Upper lobe of left lung (tissue), 6 donors: ENCODE measurements around the gene MAP3K12. TPM values are rescaled to one million over a fixed set of nuclear protein-coding genes. Genes with fewer than 3 reads are reported as not detected.
"Not testable (repeated sequence)": the region's sequence is repeated elsewhere in the genome, so short reads cannot be mapped to it uniquely, and the experiment has no call there.

Source experiments
- ATAC-seq, 2 donors: fragments of 200-7000 bp; cut with Tn5 transposase; one replicate each; pipeline ENCODE4 v1.9.1; 2022; ENCODE audit warnings: mild to moderate bottlenecking in 2 of 2, moderate library complexity in 2 of 2; ENCODE audit not compliant: low FRiP score in 2 of 2
- DNase-seq, 2 donors: peaks; one replicate each; pipeline ENCODE4 v3.0.0-alpha.2; 2019 to 2020
- H3K27ac ChIP-seq, 4 donors: fragments of 200-600 bp; sonication (generic); one replicate each; pipeline ENCODE4 v1.5.1; 2016 to 2019
- H3K27me3 ChIP-seq, 4 donors: fragments of 200-600 bp; sonication (generic); one replicate each; pipeline ENCODE4 v1.5.1; 2017 to 2019
- H3K36me3 ChIP-seq, 4 donors: fragments of 200-600 bp; sonication (generic); one replicate each; pipeline ENCODE4 v1.5.1; 2016 to 2019
- H3K4me1 ChIP-seq, 4 donors: fragments of 200-600 bp; sonication (generic); one replicate each; pipeline ENCODE4 v1.5.1; 2018 to 2019
- H3K4me3 ChIP-seq, 4 donors: fragments of 200-600 bp; sonication (generic); one replicate each; pipeline ENCODE4 v1.5.1; 2017 to 2019; ENCODE audit warnings: mild to moderate bottlenecking in 2 of 4, moderate library complexity in 1 of 4
- H3K9me3 ChIP-seq, 4 donors: fragments of 200-600 bp; sonication (generic); one replicate each; pipeline ENCODE4 v1.5.1; 2018 to 2019
- EP300 ChIP-seq, 4 donors: sonication (generic); formaldehyde crosslinking; IDR thresholded peaks; one replicate each; pipeline ENCODE4 v1.5.1; 2017; ENCODE audit warnings: antibody characterized with exemption in 4 of 4, control low read depth in 2 of 4
- POLR2A ChIP-seq, 4 donors: fragments of 450-650 bp; IDR thresholded peaks; one replicate each; pipeline ENCODE4 v1.5.1; 2016 to 2017; ENCODE audit warnings: antibody characterized with exemption in 4 of 4, mild to moderate bottlenecking in 2 of 4
- POLR2AphosphoS5 ChIP-seq, 2 donors: sonication (generic); formaldehyde crosslinking; IDR thresholded peaks; one replicate each; pipeline ENCODE4 v1.5.1; 2017; ENCODE audit warnings: antibody characterized with exemption in 2 of 2
- WGBS, 2 donors: methylation state at CpG; one replicate each; pipeline ENCODE4 v1.1.5; 2017 to 2018; 5-methylcytosine and 5-hydroxymethylcytosine counted together
- total RNA-seq, 6 donors: library from RNA; depleted of rRNA in 4 of 6; stranded (reverse); fragments of >200 nt in 4 of 6; gene quantifications; one replicate each; pipeline versions ENCODE4 v1.1.0 to v1.2.1, GENCODE V29; 2016 to 2021
- TF ChIP-seq, protein P1 (sequence below), 6 experiments: fragments of 450-650 bp in 4 of 6; fragments of 200-600 bp in 2 of 6; sonication (generic) in 2 of 6; IDR thresholded peaks; one replicate each; pipeline ENCODE4 v1.5.1; 2016 to 2019; ENCODE audit warnings: antibody characterized with exemption in 6 of 6
- donor health status: DM: no; HTN: no; CAD: no; lungs with moderate emphysema.
- donor health status: DM: no; HTN: yes; CAD: no; lungs with severe emphysema.

MAP3K12 gene, protein sequence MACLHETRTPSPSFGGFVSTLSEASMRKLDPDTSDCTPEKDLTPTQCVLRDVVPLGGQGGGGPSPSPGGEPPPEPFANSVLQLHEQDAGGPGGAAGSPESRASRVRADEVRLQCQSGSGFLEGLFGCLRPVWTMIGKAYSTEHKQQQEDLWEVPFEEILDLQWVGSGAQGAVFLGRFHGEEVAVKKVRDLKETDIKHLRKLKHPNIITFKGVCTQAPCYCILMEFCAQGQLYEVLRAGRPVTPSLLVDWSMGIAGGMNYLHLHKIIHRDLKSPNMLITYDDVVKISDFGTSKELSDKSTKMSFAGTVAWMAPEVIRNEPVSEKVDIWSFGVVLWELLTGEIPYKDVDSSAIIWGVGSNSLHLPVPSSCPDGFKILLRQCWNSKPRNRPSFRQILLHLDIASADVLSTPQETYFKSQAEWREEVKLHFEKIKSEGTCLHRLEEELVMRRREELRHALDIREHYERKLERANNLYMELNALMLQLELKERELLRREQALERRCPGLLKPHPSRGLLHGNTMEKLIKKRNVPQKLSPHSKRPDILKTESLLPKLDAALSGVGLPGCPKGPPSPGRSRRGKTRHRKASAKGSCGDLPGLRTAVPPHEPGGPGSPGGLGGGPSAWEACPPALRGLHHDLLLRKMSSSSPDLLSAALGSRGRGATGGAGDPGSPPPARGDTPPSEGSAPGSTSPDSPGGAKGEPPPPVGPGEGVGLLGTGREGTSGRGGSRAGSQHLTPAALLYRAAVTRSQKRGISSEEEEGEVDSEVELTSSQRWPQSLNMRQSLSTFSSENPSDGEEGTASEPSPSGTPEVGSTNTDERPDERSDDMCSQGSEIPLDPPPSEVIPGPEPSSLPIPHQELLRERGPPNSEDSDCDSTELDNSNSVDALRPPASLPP
- total RNA-seq = 10 to 100 TPM in 5 of 6 donors, 1 to 10 TPM in 1; 9.6 to 87.0 (median 17.4) TPM

DNA sequence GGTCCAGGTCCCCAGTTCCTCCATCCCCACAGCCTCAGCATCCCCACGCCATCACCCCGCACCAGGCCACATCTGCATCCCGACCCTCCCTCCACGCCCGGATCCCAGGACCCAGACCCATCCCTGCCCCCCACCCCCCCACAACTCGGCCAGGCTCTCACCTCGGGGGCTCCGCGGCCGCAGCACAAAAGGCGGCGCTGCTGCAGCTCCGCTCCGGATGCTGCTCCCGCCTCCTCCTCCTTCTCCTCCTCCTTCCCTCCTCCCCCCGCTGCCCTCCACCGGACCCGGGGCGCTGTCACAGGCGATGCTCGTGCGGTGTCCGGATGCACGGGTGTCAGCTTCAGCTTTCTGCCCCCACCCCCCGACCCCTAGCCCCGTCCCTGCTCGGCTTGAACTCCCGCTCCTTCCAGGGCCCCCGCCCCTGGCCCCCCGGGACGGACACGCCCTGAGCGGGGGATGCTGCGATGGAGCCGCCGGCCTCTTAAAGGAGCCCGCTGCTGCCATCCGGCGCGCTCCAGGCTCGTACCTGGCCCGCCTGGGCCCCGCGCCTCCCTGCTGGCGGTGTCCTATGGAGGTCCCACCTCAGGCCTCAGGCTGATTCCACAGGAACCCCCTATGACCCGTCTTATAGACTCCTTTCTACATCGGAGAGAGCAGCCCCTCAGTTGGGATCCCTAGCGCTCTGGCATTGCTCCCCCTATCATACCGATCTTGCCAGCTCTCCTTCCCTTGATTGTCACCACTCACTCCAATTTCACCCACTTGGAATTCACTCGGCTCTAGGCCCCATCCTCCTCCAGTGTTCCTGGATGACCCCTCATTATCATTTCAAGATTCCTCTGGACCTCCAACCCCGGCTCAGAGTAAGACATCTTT is at the start of gene MAP3K12:
MAP3K12 (minus strand) TSS at position 193 of the 876 bp plus-strand sequence. CDS start 12,067 bp downstream, outside the sequence.
- WGBS, 2 donors = 0% methylated on average over 33 to 36 of the region's 51 CpGs
- peaks cover 0 to 6% (median 3%) of the 10 kb centered on the region in 4 donors for H3K36me3 ChIP-seq
- peak; percentile 69 to 92 for DNase-seq
- peak within 1 kb of the TSS; percentile 93 to 99 (median 96) for H3K27ac ChIP-seq
- TF ChIP-seq POLR2AphosphoS5 (IDR thresholded peaks at IDR 0.05) = peak in 1 of 2 donors; percentile 23
- no peak for TF ChIP-seq EP300 (IDR thresholded peaks at IDR 0.05)
- no peak for TF ChIP-seq POLR2A (IDR thresholded peaks at IDR 0.05)
- TF ChIP-seq, protein P1, sequence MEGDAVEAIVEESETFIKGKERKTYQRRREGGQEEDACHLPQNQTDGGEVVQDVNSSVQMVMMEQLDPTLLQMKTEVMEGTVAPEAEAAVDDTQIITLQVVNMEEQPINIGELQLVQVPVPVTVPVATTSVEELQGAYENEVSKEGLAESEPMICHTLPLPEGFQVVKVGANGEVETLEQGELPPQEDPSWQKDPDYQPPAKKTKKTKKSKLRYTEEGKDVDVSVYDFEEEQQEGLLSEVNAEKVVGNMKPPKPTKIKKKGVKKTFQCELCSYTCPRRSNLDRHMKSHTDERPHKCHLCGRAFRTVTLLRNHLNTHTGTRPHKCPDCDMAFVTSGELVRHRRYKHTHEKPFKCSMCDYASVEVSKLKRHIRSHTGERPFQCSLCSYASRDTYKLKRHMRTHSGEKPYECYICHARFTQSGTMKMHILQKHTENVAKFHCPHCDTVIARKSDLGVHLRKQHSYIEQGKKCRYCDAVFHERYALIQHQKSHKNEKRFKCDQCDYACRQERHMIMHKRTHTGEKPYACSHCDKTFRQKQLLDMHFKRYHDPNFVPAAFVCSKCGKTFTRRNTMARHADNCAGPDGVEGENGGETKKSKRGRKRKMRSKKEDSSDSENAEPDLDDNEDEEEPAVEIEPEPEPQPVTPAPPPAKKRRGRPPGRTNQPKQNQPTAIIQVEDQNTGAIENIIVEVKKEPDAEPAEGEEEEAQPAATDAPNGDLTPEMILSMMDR (IDR thresholded peaks at IDR 0.05) = no peak
- H3K9me3 ChIP-seq = no peaks in the 10 kb centered on the region
- peak within 1 kb of the TSS; percentile 73 to 82 (median 75) for H3K4me3 ChIP-seq
- H3K27me3 ChIP-seq = no peaks in the 10 kb centered on the region
- ATAC-seq = peak in 1 of 2 donors; percentile 33
- peaks cover 51 to 59% (median 57%) of the 10 kb centered on the region in 4 donors for H3K4me1 ChIP-seq

DNA sequence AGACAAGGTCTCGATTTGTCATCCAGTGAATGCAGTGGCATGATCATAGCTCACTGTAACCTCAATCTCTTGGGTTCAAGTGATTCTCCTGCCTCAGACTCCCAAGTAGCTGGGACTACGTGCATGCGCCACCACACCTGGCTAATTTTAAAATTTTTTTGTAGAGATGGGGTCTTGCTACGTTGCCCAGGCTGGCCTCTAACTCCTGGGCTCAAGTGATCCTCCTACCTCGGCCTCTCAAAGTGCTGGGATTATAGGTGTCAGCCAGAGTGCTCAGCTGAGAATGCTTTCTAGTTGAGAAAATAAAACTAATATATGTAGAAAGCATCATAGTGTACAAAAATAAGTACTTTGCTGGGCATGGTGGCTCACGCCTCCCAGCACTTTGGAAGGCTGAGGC is 49.1 kb upstream of the MAP3K12 start:
- Histone ChIP-seq H3K36me3 (peaks cover 4 to 64% (median 33%) of the 10 kb centered on the region in 4 donors), H3K4me1 (peaks cover 5 to 17% (median 7%) of the 10 kb centered on the region in 4 donors)
- not testable (repeated sequence) for ATAC-seq, H3K4me3 ChIP-seq, DNase-seq, H3K27me3 ChIP-seq, H3K27ac ChIP-seq, H3K9me3 ChIP-seq
- 95 to 97% methylated on average over 6 of the region's 6 CpGs for WGBS, 2 donors

DNA sequence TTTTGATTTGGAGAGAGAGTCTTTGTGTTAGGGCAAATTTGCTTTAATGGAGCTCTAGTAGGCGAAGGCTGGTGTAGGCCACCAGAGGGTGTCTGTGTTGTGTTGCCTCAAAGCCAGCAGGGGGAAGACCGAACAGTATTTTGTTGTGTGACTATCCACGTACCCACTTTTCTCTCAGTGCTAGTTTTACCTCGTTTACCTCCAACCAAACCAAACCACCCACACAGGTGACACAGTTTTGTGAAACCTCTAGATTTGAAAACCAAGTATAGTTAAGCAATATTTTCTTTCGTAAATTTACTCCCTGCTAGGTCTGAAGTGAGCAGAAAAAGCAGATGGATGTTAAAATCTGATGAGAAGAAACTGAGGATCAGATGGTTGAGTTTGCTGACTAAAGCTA is 44.3 kb upstream of the MAP3K12 start:
- ATAC-seq (peak; percentile 84 to 89), DNase-seq (peak in 1 of 2 donors; percentile 55)
- H3K27ac ChIP-seq = peak overlapping the region in 3 of 4 donors; percentile 44 to 52 (median 49)
- TF ChIP-seq POLR2AphosphoS5 (IDR thresholded peaks at IDR 0.05) (no peak), EP300 (IDR thresholded peaks at IDR 0.05) (no peak), POLR2A (IDR thresholded peaks at IDR 0.05) (no peak)
- TF ChIP-seq, protein P1 (IDR thresholded peaks at IDR 0.05) = peak; percentile 52 to 85 (median 78)
- H3K27me3 ChIP-seq = no peaks in the 10 kb centered on the region
- H3K4me3 ChIP-seq = no peak overlapping the region
- no peaks in the 10 kb centered on the region for H3K9me3 ChIP-seq
- 23 to 28% methylated on average over 5 of the region's 5 CpGs for WGBS, 2 donors
- peaks cover 14 to 27% (median 15%) of the 10 kb centered on the region in 4 donors for H3K4me1 ChIP-seq
- H3K36me3 ChIP-seq = peaks cover 9 to 70% (median 30%) of the 10 kb centered on the region in 4 donors

DNA sequence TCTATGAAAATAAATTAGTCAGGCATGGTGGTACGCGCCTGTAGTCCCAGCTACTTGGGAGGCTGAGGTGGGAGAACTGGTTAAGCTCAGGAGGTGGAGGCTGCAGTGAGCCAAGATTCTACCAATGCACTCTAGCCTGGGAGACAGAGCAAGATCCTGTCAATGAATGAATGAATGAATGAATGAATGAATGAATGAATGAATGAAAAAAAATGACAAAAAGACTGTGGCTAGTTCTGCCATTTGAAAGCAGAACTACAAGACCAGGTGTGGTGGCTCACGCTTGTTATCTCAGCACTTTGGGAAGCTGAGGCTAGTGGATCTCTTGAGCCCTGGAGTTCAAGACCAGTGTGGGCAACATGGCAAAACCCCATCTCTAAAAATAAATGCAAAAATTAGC is 40.3 kb upstream of the MAP3K12 start:
- H3K9me3 ChIP-seq = no peaks in the 10 kb centered on the region
- H3K27me3 ChIP-seq = no peaks in the 10 kb centered on the region
- H3K4me1 ChIP-seq = peaks cover 14 to 43% (median 25%) of the 10 kb centered on the region in 4 donors
- TF ChIP-seq EP300 (IDR thresholded peaks at IDR 0.05) = no peak
- TF ChIP-seq, protein P1 (IDR thresholded peaks at IDR 0.05) = no peak
- no peak for ATAC-seq
- peaks cover 9 to 81% (median 49%) of the 10 kb centered on the region in 4 donors for H3K36me3 ChIP-seq
- DNase-seq = no peak
- no peak overlapping the region for H3K4me3 ChIP-seq
- 92 to 98% methylated on average over 3 of the region's 3 CpGs for WGBS, 2 donors
- H3K27ac ChIP-seq = peak overlapping the region in 3 of 4 donors; percentile 29 to 69 (median 45)
